HEK293T (cell line): ENCODE results near the gene ANKRD65.
"Not testable (repeated sequence)": the region's sequence is repeated elsewhere in the genome, so short reads cannot be mapped to it uniquely, and the experiment has no call there.

ENCODE experiments used
- CTCF ChIA-PET: fragments of 350-600 bp; formaldehyde crosslinking; extraction: SDS; loops from one replicate; lab custom pipeline; 2021; ENCODE audit warnings: antibody characterized with exemption, inconsistent platforms; lab: Yijun Ruan, JAX
- POLR2A ChIA-PET: fragments of 350-600 bp; formaldehyde crosslinking; extraction: SDS; loops from one replicate; lab custom pipeline; 2020; ENCODE audit warnings: antibody characterized with exemption, inconsistent platforms; lab: Yijun Ruan, JAX
- DNase-seq: peaks from one replicate; pipeline ENCODE4 v3.0.0; 2012; ENCODE audit warnings: mixed read lengths; ENCODE audit errors: extremely low spot score
- ARNT ChIP-seq: fragments of 450-650 bp; IDR thresholded peaks from 2 replicates; pipeline ENCODE4 v1.6.1; 2017; ENCODE audit warnings: mild to moderate bottlenecking
- BHLHE40 ChIP-seq: fragments of 450-650 bp; IDR thresholded peaks from 2 replicates; pipeline ENCODE4 v1.6.1; 2016; ENCODE audit warnings: mild to moderate bottlenecking, moderate library complexity, borderline replicate concordance
- CTBP1 ChIP-seq: fragments of 450-650 bp; IDR thresholded peaks from 2 replicates; pipeline ENCODE4 v1.6.1; 2016; ENCODE audit warnings: borderline replicate concordance
- ELF4 ChIP-seq: fragments of 450-650 bp; IDR thresholded peaks from 2 replicates; pipeline ENCODE4 v1.6.1; 2017; ENCODE audit warnings: antibody characterized with exemption
- FOXA1 ChIP-seq: fragments of 450-650 bp; IDR thresholded peaks from 2 replicates; pipeline ENCODE4 v1.6.1; 2016; ENCODE audit warnings: mild to moderate bottlenecking
- FOXK2 ChIP-seq: fragments of 450-650 bp; IDR thresholded peaks from 2 replicates; pipeline ENCODE4 v1.6.1; 2016; ENCODE audit warnings: mild to moderate bottlenecking
- FOXM1 ChIP-seq: fragments of 450-650 bp; IDR thresholded peaks from 2 replicates; pipeline ENCODE4 v1.6.1; 2017; ENCODE audit warnings: mild to moderate bottlenecking, borderline replicate concordance
- HDGF ChIP-seq: fragments of 450-650 bp; IDR thresholded peaks from 2 replicates; pipeline ENCODE4 v1.6.1; 2017; ENCODE audit warnings: antibody characterized with exemption, borderline replicate concordance
- L3MBTL2 ChIP-seq: fragments of 450-650 bp; conservative IDR thresholded peaks from 2 replicates; pipeline ENCODE4 v1.6.1; 2016; ENCODE audit warnings: mild to moderate bottlenecking
- LEF1 ChIP-seq: fragments of 450-650 bp; IDR thresholded peaks from 2 replicates; pipeline ENCODE4 v1.6.1; 2017; ENCODE audit warnings: mild to moderate bottlenecking, borderline replicate concordance
- NFRKB ChIP-seq: fragments of 450-650 bp; IDR thresholded peaks from 2 replicates; pipeline ENCODE4 v1.6.1; 2016; ENCODE audit warnings: mild to moderate bottlenecking, moderate library complexity
- PKNOX1 ChIP-seq: fragments of 450-650 bp; IDR thresholded peaks from 2 replicates; pipeline ENCODE4 v1.6.1; 2016
- SP1 ChIP-seq: fragments of 450-650 bp; IDR thresholded peaks from 2 replicates; pipeline ENCODE4 v1.6.1; 2017
- SUZ12 ChIP-seq: fragments of 450-650 bp; IDR thresholded peaks from 2 replicates; pipeline ENCODE4 v1.6.1; 2016; ENCODE audit warnings: mild to moderate bottlenecking
- TARDBP ChIP-seq: fragments of 450-650 bp; IDR thresholded peaks from 2 replicates; pipeline ENCODE4 v1.6.1; 2016
- ZNF384 ChIP-seq: fragments of 450-650 bp; IDR thresholded peaks from 2 replicates; pipeline ENCODE4 v1.6.1; 2016

ANKRD65 gene

DNA sequence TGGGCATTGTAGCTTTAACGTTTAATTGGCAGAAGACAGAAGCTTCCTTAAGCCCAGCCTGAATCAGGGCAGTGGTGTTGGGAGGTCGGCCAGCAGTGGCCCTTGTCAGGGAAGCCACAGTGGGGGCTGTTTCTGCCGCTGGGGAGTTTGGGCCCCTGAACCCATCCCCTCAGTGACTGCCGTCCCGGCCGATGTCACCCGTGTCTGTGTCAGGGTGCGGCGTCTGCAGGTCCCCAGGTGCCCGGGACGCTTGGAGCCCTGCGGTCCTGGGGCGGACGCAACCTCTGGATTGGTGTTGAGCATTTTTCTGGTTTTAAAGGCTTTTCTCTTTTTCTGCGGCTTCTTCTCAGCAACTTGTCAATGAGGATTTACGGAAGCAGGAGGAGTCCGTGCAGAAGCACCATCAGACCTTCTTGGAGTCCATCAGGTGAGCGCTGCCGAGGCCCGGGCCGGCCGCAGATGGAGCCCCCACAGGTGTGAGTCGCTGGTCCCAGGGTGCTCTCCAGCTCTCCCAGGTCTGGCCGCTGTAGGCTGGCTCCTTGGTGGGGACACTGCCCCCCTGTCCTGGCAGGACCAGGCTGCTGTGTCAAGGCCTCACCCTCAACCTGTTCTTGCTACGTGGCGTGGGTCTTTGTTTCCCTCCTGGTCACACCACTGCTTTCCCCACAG, 30.8 kb upstream of the ANKRD65 start:
- ChIA-PET CTCF (no interaction called here), POLR2A (no interaction called here)
- TF ChIP-seq FOXK2 (no peak), NFRKB (no peak), FOXM1 (no peak), PKNOX1 (no peak), FOXA1 (no peak), L3MBTL2 (no peak), ARNT (no peak), ELF4 (no peak), TARDBP (no peak), BHLHE40 (no peak), SP1 (no peak), ZNF384 (no peak)
- DNase-seq = peak; percentile 6

DNA sequence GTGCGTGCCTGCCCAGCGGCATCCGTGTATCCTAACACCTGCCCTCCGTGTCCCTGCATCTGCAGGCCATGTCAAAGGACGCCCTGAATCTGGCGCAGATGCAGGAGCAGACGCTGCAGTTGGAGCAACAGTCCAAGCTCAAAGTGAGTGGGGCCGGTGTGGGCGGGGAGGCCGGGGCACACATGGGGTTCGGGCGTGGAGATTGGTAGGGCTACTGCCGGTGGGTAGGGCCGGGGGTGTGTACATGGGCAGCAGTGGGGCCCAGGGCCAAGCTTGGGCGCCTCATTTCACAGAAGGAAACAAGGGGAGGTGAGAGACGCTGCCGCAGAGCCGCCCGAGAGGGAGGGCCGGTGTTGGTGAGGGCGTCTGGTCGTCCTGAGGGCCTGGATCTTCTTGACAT, 29.5 kb upstream of the ANKRD65 start:
- DNase-seq, CTCF ChIA-PET: not testable (repeated sequence)
- POLR2A ChIA-PET = interaction anchor here (1.1 to 1.3 kb wide), 2 partner anchors 9 to 43 kb away, joined by 3 read pairs; no protein-coding TSS in a partner anchor

- TF ChIP-seq NFRKB = no peak
- no peak for TF ChIP-seq ARNT
- no peak for TF ChIP-seq ZNF384
- no peak for TF ChIP-seq ELF4
- TF ChIP-seq BHLHE40 = no peak
- TF ChIP-seq SUZ12 = no peak
- no peak for TF ChIP-seq TARDBP
- no peak for TF ChIP-seq FOXM1
- TF ChIP-seq FOXA1 = no peak
- TF ChIP-seq LEF1 = no peak
- no peak for TF ChIP-seq PKNOX1
- no peak for TF ChIP-seq CTBP1
- TF ChIP-seq L3MBTL2 = no peak
- no peak for TF ChIP-seq SP1
- POLR2A ChIA-PET = interaction anchor here (1.3 kb wide), 2 partner anchors 41 to 47 kb away, joined by 3 to 4 read pairs; no protein-coding TSS in a partner anchor
- CTCF ChIA-PET = no interaction called here
- no peak for DNase-seq
Observed at GRCh38 chr1:1449099-1449739, 28.1 kb upstream of the ANKRD65 start, which contains the start of gene ATAD3C. TSS of gene ATAD3C (plus strand) at chr1:1449689. CDS start at chr1:1450684, 995 bp downstream.

GRCh38 chr1:1446631-1447030, 25.6 kb upstream of the ANKRD65 start:
- DNase-seq, POLR2A ChIA-PET, CTCF ChIA-PET: not testable (repeated sequence)

- CTCF ChIA-PET = interaction anchor here (1.1 to 2.1 kb wide), 2 partner anchors 11 to 123 kb away, joined by 4 to 13 read pairs; no protein-coding TSS in a partner anchor
- POLR2A ChIA-PET = interaction anchor here (1.2 to 2.2 kb wide), 3 partner anchors 8 to 42 kb away, joined by 3 to 7 read pairs (median 6); partner anchors contain the start of gene MRPL20
- no peak for DNase-seq
Observed at GRCh38 chr1:1442069-1442770, 21.1 kb upstream of the ANKRD65 start.

More at GRCh38 chr1:1442069-1442770, 21.1 kb upstream of the ANKRD65 start:
- TF ChIP-seq FOXA1 (no peak), ZNF384 (no peak), FOXK2 (no peak), ELF4 (no peak), L3MBTL2 (no peak), NFRKB (no peak), CTBP1 (no peak), PKNOX1 (no peak), TARDBP (no peak), FOXM1 (no peak), ARNT (no peak), HDGF (no peak), LEF1 (no peak), SP1 (no peak), SUZ12 (no peak), BHLHE40 (no peak)
